Measurements from ENCODE around the gene ASB3.

- TF ChIP-seq EZH2 (IDR thresholded peaks at IDR 0.05; ENCODE audit: borderline replicate concordance, insufficient read depth, low read length, poor library complexity, severe bottlenecking) (no peak), POLR2AphosphoS5 (IDR thresholded peaks at IDR 0.05) (no peak), TAF1 (IDR thresholded peaks at IDR 0.05; ENCODE audit: low read depth) (no peak)
- TF ChIP-seq, protein P1, sequence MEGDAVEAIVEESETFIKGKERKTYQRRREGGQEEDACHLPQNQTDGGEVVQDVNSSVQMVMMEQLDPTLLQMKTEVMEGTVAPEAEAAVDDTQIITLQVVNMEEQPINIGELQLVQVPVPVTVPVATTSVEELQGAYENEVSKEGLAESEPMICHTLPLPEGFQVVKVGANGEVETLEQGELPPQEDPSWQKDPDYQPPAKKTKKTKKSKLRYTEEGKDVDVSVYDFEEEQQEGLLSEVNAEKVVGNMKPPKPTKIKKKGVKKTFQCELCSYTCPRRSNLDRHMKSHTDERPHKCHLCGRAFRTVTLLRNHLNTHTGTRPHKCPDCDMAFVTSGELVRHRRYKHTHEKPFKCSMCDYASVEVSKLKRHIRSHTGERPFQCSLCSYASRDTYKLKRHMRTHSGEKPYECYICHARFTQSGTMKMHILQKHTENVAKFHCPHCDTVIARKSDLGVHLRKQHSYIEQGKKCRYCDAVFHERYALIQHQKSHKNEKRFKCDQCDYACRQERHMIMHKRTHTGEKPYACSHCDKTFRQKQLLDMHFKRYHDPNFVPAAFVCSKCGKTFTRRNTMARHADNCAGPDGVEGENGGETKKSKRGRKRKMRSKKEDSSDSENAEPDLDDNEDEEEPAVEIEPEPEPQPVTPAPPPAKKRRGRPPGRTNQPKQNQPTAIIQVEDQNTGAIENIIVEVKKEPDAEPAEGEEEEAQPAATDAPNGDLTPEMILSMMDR (IDR thresholded peaks at IDR 0.05; ENCODE audit: poor library complexity, severe bottlenecking) = no peak
Observed at GRCh38 chr2:53751728-53752127, 35.0 kb downstream of the ASB3 start.

All from neural cell (in vitro differentiated cells).